Activated CD8-positive, alpha-beta memory T cell treated with anti-CD3 and anti-CD28 coated beads, Interleukin-2, amount 50 U/mL, for 1 hour (primary cell): ENCODE data around the gene ADCY3.

Experiments
- DNase-seq: peaks from one replicate; pipeline ENCODE4 v3.0.0-alpha.2; 2020; ENCODE audit errors: extremely low read depth

The ADCY3 gene

DNA sequence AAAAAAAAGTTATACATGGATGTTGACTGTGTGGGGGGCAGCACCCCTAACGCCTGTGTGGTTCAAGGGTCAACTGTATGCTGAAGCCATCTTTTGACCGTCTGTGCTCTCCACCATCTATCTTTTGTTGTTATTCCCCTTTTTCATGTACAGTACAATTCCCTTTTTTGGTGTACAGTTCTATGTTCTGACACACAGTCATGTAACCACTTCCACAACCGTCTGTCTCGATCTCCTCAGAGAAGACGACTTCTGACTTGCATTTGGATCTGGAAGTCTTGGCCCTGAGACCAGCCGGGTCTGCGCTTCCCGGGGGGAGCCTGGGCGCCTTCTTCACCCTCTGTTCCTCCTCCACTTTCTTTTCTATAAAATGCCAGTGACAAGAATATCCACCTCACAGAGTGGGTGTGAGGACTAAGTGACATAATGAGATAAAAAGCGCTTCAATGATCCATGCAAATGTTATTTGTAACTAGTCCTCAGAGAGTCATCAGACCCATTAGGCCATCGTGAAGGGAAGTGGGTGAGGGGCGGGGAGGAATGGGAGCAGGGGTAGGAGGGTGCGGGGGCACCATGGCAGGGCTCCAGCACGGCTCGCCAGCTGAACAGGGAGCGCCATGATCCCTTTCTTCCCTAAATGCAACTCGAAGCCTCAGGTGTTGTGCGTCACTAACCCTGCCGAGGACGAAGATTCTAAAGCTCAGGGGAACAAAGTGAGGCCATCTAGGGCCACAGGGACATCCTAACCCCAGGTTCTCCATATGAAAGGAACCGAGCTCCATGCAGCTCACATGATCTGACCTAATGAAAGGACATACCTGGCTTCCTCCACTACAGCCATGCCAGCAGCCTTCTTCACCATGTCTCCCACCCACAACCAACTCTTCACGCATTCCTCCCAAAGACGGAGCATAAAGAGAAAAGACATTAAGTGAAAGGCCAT is 16.6 kb downstream of the ADCY3 start:
- DNase-seq = no peak

GRCh38 chr2:24899361-24899910 is 20.6 kb downstream of the ADCY3 start:
- no peak for DNase-seq

DNA sequence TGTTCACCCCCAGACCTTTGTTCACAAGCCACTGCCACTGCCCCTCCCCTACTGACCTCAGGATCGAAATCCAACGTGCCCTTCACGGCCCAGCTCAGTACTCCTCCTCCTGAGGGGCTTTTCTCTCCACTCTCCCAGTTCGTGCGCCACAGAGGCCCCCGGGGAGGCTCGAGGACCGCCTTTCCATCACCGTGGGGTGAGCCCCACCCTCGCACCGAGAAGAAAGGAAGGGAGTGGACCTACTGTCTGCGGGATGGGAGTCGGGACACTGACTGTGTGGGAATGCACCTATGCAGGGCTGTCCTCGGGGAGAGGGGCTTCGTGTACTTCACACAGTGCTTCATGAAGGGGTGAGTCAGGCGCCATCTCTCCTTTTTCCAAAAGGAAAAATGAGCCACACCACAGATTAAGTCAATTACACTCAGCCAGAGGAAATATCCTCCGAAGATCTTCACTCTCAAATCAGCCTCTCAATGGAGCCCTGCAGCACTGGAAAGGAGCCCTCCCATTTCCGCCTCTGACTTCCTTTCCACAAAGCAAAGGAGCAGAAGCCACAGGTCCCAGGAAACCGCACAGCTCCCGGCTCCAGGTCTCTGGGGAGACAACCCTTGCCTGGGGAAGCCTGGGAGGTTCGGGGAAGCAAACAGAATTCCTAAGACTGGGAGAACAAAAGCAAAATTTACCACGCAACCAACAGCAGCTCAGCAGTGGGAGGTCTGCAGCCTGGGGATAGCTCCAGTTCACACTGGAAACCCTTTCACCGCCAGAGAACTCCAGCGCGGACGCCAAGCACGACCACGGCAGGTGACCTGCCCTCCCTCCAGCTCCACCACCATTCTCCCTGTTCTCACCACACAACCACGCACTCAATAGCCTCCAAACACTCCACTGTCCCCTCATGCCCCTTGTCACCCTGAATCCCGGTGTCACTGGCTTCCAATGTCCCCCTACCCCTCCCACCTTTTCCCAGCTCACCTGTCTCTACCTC is 21.6 kb downstream of the ADCY3 start:
- no peak for DNase-seq

GRCh38 chr2:24894750-24895149 is 25.3 kb downstream of the ADCY3 start:
- DNase-seq = no peak

DNA sequence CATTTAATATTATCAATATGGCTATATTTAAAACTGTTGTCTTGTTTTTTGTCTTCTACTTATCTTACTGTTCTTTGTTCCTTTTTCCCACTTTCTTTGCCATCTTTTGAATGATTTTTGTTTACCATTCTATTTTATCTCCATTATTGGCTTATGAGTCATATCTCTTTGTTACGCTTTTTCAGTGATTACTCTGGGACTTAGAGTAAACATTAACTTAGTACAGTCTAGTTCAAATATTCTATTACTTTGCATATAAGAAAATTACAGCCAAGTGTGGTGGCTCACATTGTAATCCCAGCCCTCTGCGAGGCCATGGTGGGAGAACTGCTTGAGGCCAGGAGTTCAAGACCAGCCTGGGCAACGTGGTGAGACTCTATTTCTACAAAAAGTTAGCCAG is 26.1 kb downstream of the ADCY3 start:
- DNase-seq = no peak

GRCh38 chr2:24892928-24893327 is 27.1 kb downstream of the ADCY3 start:
- DNase-seq = no peak

GRCh38 chr2:24891201-24891600 is 28.8 kb downstream of the ADCY3 start:
- no peak for DNase-seq

GRCh38 chr2:24889221-24889620 is 30.8 kb downstream of the ADCY3 start:
- DNase-seq = no peak

DNA sequence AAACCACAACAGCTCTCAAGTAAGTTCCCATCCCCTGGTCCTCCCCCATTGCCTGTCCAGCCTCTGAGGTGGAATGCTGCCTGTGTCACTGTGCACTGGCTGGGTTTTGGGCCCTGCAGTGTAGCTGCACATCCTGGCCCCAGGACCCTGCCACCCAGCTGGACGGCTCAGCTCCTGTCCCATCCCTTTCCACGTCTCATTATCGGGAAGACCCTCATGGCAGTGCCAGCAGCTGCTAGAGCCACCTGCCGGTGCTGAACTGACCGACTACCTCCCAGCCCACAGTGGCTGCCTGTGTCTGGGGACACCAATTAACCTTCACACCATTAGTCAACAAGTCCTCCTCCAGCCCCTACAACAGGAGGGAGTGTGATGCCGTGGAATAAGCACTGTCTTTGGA is 31.9 kb downstream of the ADCY3 start:
- DNase-seq = no peak

DNA sequence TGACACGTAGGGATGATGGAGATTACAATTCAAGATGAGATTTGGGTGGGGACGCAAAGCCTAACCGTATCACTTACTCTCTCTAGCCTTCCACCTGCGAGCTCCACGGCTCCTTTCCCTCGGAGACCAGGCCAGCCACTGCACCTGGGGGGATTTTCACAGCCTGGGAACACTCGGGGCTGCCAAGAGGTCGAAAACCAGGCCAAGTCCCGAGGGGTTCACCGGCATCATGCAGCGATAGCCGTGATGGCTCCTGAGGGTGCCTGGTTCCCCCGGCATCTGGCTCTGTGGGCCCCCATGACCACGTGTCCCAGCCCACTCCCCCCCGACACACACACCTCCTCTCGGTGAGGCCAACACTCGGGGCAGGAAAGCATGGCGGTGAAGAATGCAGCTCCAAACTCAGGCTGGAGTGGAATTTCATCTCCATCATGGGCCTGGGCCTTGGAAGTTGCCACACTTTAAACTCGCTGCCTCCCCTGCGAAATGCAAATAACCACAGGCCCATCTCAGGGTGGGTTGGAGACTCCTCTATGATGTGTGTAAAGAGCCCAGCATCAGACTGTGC is 32.6 kb downstream of the ADCY3 start:
- no peak for DNase-seq

DNA sequence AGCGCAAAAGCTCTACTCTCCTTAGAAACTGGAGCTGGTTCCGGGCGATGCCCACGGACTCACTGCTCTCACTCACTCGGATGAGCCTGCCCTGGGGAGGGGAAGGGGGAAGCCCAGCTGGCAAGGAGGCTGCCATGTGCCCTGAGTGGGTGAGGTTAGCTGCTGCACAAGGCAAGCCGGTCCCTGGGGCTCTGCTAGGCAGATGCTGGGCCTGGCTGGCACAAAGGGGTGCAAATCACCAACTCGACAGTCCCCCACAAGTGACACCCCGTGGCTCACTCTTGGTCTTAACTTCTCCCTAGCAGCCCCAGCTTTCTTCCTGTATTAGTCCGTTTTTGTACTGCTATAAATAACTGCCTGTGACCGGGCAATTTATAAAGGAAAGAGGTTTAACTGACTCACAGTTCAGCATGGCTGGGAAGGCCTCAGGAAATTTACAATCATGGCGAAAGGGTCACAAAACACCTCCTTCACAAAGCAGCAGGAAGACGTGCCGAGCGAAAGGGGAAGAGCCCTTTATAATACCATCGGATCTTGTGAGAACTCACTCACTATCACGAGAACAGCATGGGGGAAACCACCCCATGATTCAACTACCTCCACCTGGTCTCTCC is 33.2 kb downstream of the ADCY3 start:
- DNase-seq = no peak

DNA sequence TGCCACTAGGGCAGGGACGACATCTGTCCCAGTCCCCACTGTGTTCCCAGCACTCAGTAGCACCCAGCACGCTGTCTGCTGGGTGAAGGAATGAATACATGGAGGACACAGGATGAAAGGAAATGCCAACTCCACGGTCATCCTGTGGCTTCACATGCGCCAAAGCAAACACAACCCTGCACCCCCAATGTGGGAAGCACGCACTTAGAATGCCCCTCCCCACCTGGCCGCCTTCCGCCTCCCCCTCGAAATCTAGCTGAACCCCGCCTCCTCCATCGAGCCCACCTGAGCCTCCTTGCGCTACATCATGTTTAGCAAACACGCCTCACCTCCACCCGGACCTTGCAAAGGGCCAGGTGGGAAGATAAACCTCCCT is 33.9 kb downstream of the ADCY3 start:
- DNase-seq = no peak

DNA sequence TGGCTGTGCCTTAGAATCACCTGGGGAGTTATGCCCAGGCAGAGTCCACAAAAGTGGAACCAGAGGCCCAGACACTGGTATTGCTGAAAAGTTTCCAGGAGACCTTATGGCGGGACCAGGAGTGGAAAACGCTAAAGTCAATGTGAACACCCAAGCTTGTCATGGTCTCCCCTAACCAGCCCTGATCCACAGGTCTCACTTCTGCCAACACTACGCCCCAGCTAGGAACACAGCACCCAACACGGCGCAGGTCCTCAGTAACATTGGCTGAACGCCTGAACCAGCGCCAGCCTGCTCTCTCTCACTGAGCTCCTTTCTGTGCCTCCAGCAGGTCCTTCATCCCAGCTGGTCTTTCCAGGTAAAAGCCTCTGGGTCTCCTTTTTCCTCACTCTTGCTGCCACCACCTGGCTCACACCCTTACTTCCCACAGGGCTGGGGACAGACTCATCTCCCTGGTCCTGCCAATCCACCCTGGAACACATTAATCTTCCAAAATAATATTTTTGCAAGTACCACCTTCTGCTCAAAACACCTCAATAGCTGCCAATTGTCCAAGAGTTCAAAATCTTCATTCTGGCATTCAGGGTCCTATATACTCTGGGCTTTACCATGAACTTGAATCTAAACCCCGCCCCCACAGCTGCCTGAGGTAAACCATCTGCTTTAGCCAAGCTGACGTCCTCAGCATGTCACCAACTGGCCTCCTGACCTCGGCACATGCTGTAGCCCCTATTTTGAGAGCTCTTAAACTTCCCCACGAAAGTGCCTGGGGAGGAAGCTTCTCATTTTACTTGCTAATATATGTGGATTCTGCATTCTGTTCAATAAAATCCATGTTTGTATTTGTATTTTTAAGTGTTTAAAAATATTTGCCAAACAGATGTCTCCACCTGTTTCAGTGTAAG is 34.6 kb downstream of the ADCY3 start:
- no peak for DNase-seq

DNA sequence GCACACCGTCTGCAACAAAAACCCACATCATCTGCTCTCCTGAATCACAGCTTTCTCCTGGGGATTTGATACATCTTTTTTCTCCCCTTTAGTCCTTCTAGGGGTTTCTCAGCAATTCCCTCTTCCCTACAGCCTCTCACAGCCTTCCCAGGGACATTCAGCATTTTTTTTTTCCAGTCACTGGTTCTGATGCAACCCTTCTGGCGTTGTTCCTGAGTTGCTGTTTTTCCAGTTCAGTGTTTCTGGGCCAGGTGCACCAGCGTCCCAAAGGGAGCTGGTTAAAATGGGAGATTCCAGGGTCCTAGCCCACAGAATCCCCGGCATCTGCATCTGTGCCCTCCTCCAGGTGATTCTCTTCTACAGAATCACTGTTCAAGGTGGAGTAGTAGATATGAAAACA is 36.1 kb downstream of the ADCY3 start:
- no peak for DNase-seq

GRCh38 chr2:24881623-24882022 is 38.4 kb downstream of the ADCY3 start:
- DNase-seq = no peak

- no peak for DNase-seq
Observed at GRCh38 chr2:24881158-24881557, 38.9 kb downstream of the ADCY3 start.

DNA sequence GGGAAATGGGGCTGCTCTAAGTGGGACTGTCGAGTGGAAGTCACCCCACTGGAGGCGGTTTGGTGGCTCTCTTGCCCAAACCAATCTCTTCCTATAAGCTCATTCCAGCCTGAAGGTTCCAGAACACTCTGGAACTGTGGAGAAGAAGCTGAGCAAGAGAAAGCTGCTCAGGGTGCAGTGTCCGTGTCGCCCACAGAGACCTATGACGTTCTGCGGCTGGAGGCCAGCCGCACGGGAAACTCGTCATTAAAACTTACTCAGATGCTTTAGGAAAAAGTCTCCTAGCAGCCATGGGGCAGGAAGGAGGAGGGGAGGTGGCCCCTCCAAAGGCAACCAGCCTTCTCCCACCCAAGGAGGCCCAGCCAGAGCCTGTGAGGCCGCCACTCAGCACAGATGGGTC is 41.7 kb downstream of the ADCY3 start:
- no peak for DNase-seq

DNA sequence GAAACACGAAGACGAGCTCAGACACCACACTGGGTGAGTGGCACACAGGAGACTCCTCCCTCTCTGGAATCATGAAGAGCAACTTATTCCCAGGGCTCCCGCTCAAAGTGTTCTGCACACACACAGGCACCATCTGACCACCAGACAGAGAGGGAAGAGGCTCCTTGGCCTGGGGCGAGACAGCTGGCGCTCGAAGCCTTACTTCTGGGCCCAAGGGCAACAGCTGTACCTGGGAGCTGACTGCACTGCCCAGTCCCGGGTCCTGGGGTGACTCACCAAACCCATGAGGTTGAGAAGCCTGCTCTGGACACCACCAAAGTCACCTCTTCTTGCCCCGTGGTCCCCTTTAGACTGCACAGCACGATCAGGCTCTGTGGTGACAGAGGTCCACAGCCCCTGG is 42.4 kb downstream of the ADCY3 start:
- DNase-seq = no peak

DNA sequence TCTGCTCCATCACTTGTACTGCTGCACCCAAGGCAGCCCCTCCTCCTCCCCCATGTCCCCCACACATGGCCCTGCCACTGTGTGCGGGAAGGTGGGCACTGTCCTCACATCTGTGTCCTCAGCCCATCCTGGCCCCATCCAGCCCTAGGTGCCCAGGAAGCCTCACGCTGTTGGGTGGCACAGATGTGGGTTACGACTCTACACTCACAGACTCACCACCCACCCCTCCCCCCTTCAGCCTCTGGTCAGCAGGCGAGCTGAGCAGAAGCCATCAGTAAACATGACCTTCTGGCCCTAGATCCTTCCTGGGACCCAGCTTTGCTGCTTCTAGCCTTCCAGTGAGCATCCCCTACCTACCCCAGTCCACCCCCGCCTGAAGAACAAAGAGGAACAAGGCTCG is 43.0 kb downstream of the ADCY3 start:
- no peak for DNase-seq

DNA sequence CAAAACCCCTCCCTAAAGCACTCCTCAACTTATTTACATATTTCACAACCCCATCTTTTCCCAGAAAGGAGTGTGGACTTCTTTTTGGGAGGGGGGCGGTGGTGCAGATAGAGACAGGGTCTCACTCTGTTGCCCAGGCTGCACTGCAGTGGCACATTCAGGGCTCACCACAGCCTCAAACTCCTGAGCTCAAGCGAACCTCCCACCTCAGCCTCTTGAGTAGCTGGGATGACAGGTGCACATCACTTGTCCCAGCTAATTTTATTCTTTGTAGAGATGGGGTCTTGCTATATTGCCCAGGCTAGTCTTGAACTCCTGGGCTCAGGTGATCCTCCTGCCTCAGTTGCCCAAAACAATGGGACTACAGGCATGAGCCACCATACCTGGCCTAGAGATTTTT is 44.1 kb downstream of the ADCY3 start:
- no peak for DNase-seq

GRCh38 chr2:24875272-24875671 is 44.8 kb downstream of the ADCY3 start:
- no peak for DNase-seq
